Mucosa of descending colon (tissue), 3 donors: ENCODE results near the gene SPOP. TPM values are rescaled to one million over a fixed set of nuclear protein-coding genes. Genes with fewer than 3 reads are reported as not detected.
"Not testable (repeated sequence)": the region's sequence is repeated elsewhere in the genome, so short reads cannot be mapped to it uniquely, and the experiment has no call there.

Source experiments
- ATAC-seq: fragments of 200-7000 bp; cut with Tn5 transposase; one replicate; pipeline ENCODE4 v1.9.1; 2020; ENCODE audit warnings: mild to moderate bottlenecking, moderate library complexity
- DNase-seq, 3 donors: peaks; one replicate each; pipeline ENCODE4 v3.0.0-alpha.2; 2020
- H3K36me3 ChIP-seq: fragments of 200-600 bp; one replicate; pipeline ENCODE4 v1.8.0; 2021; ENCODE audit warnings: low read depth, mild to moderate bottlenecking
- H3K4me1 ChIP-seq: fragments of 200-600 bp; one replicate; pipeline ENCODE4 v1.8.0; 2021; ENCODE audit warnings: low read depth, mild to moderate bottlenecking
- H3K4me3 ChIP-seq: fragments of 200-600 bp; one replicate; pipeline ENCODE4 v1.8.0; 2021; ENCODE audit warnings: mild to moderate bottlenecking
- H3K9me3 ChIP-seq: fragments of 200-600 bp; one replicate; pipeline ENCODE4 v1.8.0; 2021; ENCODE audit warnings: mild to moderate bottlenecking
- CTCF ChIP-seq: fragments of 200-600 bp; IDR thresholded peaks from one replicate; pipeline ENCODE4 v1.8.0; 2022; ENCODE audit warnings: antibody characterized with exemption, mild to moderate bottlenecking
- intact Hi-C, 2 donors: fragments of 100-400 bp; cut with DNase I in 1 of 2; cut with micrococcal nuclease in 1 of 2; formaldehyde crosslinking; loops; one replicate each; pipeline versions ENCODE4 v1.11.0 to v1.11.1; 2022; cut with DNase I, micrococcal nuclease
- total RNA-seq, 3 donors: library from RNA; stranded (reverse); fragmentation: NEBNext Ultra II Directional in 2 of 3; extraction: Animal tissue kit (Norgen Biotek cat#: 25700) in 2 of 3; gene quantifications; one replicate each; pipeline versions ENCODE4 v1.2.1 to v1.2.4, GENCODE V29; 2021 to 2023
- donor health status: DM: no; HTN: no; CAD: no; lungs with moderate emphysema.
- donor health status: DM: no; HTN: no; CAD: no.
- donor health status: DM: no; HTN: yes; CAD: no.

Gene SPOP
- total RNA-seq, 3 donors from 2014 or later: 47.6 to 213 (median 56.2) TPM

- DNase-seq (no peak), ATAC-seq (no peak)
- no peaks in the 10 kb centered on the region for H3K36me3 ChIP-seq
- no peaks in the 10 kb centered on the region for H3K9me3 ChIP-seq
- peaks cover 11% of the 10 kb centered on the region for H3K4me1 ChIP-seq
- intact Hi-C loops: loop anchor here (2.0 kb wide), 2 partner anchors 124 to 280 kb away; no protein-coding TSS in a partner anchor
- H3K4me3 ChIP-seq: no peak overlapping the region
- no peak for TF ChIP-seq CTCF
Measured at GRCh38 chr17:49570540-49571242, 107.2 kb downstream of the SPOP start.

GRCh38 chr17:49568695-49569047 lies 109.2 kb downstream of the SPOP start:
- not testable (repeated sequence) for ATAC-seq, H3K36me3 ChIP-seq, H3K9me3 ChIP-seq, H3K4me3 ChIP-seq, H3K4me1 ChIP-seq
- peak in 1 of 3 donors; percentile 33 for DNase-seq
- intact Hi-C loops: loop anchor here (2.0 to 10.0 kb wide), 3 partner anchors 126 to 426 kb away; partner anchors contain the start of gene DLX3 (in 1 of the 2)

- no peak overlapping the region for H3K4me3 ChIP-seq
- no peaks in the 10 kb centered on the region for H3K9me3 ChIP-seq
- DNase-seq: peak; percentile 87 to 90 (median 89)
- H3K4me1 ChIP-seq: peaks cover 4% of the 10 kb centered on the region
- ATAC-seq: peak; percentile 81
- peak; percentile 97 for TF ChIP-seq CTCF
- no peaks in the 10 kb centered on the region for H3K36me3 ChIP-seq
- intact Hi-C loops: loop anchor here (2.0 to 10.0 kb wide), 3 partner anchors 127 to 427 kb away; partner anchors contain the start of gene DLX3 (in 1 of the 2)
Measured at GRCh38 chr17:49567871-49568694, 109.8 kb downstream of the SPOP start.

GRCh38 chr17:49567104-49567521 lies 110.8 kb downstream of the SPOP start:
- intact Hi-C loops: loop anchor here (10.0 kb wide), 2 partner anchors 288 to 428 kb away; partner anchors contain the start of gene DLX3 (in 1 of the 2)
- H3K4me1 ChIP-seq: peaks cover 4% of the 10 kb centered on the region
- H3K9me3 ChIP-seq: no peaks in the 10 kb centered on the region
- DNase-seq (no peak), ATAC-seq (no peak)
- no peak for TF ChIP-seq CTCF
- H3K4me3 ChIP-seq: no peak overlapping the region
- H3K36me3 ChIP-seq: no peaks in the 10 kb centered on the region

- peaks cover 4% of the 10 kb centered on the region for H3K4me1 ChIP-seq
- intact Hi-C loops: loop anchor here (10.0 kb wide), 2 partner anchors 288 to 428 kb away; partner anchors contain the start of gene DLX3 (in 1 of the 2)
- ATAC-seq (no peak), DNase-seq (no peak)
- no peak for TF ChIP-seq CTCF
- no peaks in the 10 kb centered on the region for H3K9me3 ChIP-seq
- H3K36me3 ChIP-seq: no peaks in the 10 kb centered on the region
- no peak overlapping the region for H3K4me3 ChIP-seq
Measured at GRCh38 chr17:49566668-49567071, 111.2 kb downstream of the SPOP start.
